ENCODE results near the gene CCSER1.

DNA sequence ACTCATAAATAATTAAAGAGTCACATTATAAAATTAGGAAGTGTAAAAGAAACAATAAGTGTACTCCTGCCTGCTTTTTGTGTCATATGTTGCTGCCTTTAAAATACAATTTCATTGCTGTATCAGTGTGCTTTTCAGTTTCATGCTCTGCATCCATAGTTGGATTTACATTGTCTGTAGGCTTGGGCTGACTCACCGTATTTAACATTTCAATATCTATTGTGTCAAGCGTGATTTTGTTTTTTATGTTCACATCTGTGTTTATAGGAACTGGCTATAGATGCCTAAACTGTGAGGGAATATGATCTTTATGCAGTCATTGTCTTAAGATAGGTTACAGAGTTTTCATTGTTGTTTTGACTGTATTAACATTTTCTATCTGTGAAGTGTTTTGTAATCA is 18.1 kb downstream of the CCSER1 start:
- TF ChIP-seq, protein P1, sequence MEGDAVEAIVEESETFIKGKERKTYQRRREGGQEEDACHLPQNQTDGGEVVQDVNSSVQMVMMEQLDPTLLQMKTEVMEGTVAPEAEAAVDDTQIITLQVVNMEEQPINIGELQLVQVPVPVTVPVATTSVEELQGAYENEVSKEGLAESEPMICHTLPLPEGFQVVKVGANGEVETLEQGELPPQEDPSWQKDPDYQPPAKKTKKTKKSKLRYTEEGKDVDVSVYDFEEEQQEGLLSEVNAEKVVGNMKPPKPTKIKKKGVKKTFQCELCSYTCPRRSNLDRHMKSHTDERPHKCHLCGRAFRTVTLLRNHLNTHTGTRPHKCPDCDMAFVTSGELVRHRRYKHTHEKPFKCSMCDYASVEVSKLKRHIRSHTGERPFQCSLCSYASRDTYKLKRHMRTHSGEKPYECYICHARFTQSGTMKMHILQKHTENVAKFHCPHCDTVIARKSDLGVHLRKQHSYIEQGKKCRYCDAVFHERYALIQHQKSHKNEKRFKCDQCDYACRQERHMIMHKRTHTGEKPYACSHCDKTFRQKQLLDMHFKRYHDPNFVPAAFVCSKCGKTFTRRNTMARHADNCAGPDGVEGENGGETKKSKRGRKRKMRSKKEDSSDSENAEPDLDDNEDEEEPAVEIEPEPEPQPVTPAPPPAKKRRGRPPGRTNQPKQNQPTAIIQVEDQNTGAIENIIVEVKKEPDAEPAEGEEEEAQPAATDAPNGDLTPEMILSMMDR (IDR thresholded peaks at IDR 0.05) = no peak
- TF ChIP-seq EZH2 (IDR thresholded peaks at IDR 0.05; ENCODE audit: borderline replicate concordance, insufficient read depth, low read depth, low read length, poor library complexity, severe bottlenecking) = no peak

All from B cell (primary cell).